Astrocyte of the cerebellum (primary cell): Measurements from ENCODE around the gene PDGFRB.
"Not testable (repeated sequence)": the region's sequence is repeated elsewhere in the genome, so short reads cannot be mapped to it uniquely, and the experiment has no call there.

Experiments used
- DNase-seq: peaks from one replicate; pipeline ENCODE4 v3.0.0-alpha.2; 2011; ENCODE audit warnings: low read depth
- H3K4me3 ChIP-seq: 2 replicates; pipeline ENCODE4 v1.5.1; 2011; ENCODE audit warnings: mild to moderate bottlenecking, low read depth, low read length, moderate library complexity
- CTCF ChIP-seq: IDR thresholded peaks from 2 replicates; pipeline ENCODE4 v1.5.1; 2012; ENCODE audit warnings: low read length, low read depth, moderate library complexity, mild to moderate bottlenecking; ENCODE audit errors: missing control alignments
- in situ Hi-C: cut with HindIII; loops from 2 replicates; pipeline ENCODE4 v1.10.0; 2017; ENCODE audit warnings: low sequenced_read_pairs

PDGFRB gene

GRCh38 chr5:150101023-150101422 lies 54.6 kb downstream of the PDGFRB start:
- no peak overlapping the region for H3K4me3 ChIP-seq
- TF ChIP-seq CTCF, result no peak
- no peak for DNase-seq
- in situ Hi-C loops, result no loop called here

- no peak for DNase-seq
- TF ChIP-seq CTCF, result no peak
- in situ Hi-C loops, result no loop called here
- H3K4me3 ChIP-seq, result no peak overlapping the region
Measured at GRCh38 chr5:150097152-150097551, 58.5 kb downstream of the PDGFRB start.

GRCh38 chr5:150092159-150092787 lies 63.4 kb downstream of the PDGFRB start:
- no peak for TF ChIP-seq CTCF
- no peak overlapping the region for H3K4me3 ChIP-seq
- in situ Hi-C loops, result no loop called here
- DNase-seq, result no peak

GRCh38 chr5:150085950-150086715 lies 69.5 kb downstream of the PDGFRB start, which contains the start of gene CSF1R:
TSS of gene CSF1R (minus strand) at chr5:150086554. CDS start at chr5:150086427, 127 bp downstream.
- TF ChIP-seq CTCF, result no peak
- DNase-seq, result no peak
- H3K4me3 ChIP-seq, result no peak within 1 kb of the TSS
- in situ Hi-C loops, result no loop called here

GRCh38 chr5:150085191-150085912 lies 70.3 kb downstream of the PDGFRB start:
- no peak for DNase-seq
- no peak for TF ChIP-seq CTCF
- no peak overlapping the region for H3K4me3 ChIP-seq
- in situ Hi-C loops, result no loop called here

- DNase-seq, in situ Hi-C loops, H3K4me3 ChIP-seq: not testable (repeated sequence)
Measured at GRCh38 chr5:150084754-150085153, 70.9 kb downstream of the PDGFRB start.

GRCh38 chr5:150082889-150083288 lies 72.8 kb downstream of the PDGFRB start:
- DNase-seq, result no peak
- in situ Hi-C loops, result no loop called here
- H3K4me3 ChIP-seq, result no peak overlapping the region
- no peak for TF ChIP-seq CTCF
